Cortex of kidney (tissue), 1 donor: ENCODE data around the gene SEC16A.
"Not testable (repeated sequence)": the region's sequence is repeated elsewhere in the genome, so short reads cannot be mapped to it uniquely, and the experiment has no call there.

ENCODE experiments used
- DNase-seq: peaks from one replicate; lab custom pipeline; 2025; lab: John Stamatoyannopoulos, UW

Gene SEC16A

DNA sequence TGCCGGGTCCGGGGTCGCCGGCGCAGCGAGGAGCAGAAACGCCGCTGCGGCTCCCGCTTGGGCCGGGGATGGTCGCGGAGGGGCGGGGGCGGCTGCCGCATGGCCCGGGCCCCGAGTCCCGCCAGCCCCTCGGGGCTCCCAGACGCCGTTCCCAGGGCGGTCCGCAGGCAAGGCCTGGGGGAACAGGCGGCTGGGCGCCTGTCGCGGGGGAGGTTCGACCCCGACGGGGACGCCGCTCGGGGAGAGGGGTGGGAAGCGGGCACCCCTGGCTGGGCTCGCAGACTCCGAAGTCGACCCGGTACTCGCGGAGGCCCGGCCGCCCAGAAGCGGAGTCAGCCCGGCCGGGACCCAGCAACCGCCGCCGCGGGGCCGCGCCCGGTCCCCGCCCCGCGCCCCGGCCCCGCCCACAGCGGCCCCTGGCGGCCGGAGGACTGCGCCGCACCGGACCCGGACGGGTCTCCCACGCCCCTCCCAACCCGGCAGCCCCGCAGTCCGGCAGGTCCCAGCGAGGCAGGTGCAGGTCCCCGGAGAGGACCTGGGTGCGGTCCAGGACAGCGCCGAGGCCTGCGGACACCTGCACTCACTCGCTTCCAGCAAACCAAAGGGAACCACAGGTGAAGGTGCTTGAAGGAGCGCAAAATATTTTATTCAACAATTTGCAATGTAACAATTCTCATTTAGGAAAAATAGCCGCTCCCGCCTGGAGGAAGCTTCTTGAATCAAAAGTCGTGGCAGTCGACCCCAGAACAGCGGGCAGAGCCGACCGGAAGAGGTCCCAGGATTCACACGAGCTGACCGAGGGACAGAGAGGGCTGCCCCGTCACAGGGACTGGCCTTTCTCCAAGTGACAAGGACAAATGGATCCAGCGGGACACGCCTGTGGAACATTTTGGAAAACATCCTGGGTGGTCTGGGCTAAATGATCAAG lies 43.1 kb downstream of the SEC16A start, which contains the start of gene INPP5E:
Gene INPP5E, minus strand, starts transcription at position 365 of the 928 bp plus-strand sequence. CDS start 426 bp downstream, outside the sequence.
- DNase-seq, result no peak

GRCh38 chr9:136438548-136439480 lies 44.0 kb downstream of the SEC16A start:
- no peak for DNase-seq

DNA sequence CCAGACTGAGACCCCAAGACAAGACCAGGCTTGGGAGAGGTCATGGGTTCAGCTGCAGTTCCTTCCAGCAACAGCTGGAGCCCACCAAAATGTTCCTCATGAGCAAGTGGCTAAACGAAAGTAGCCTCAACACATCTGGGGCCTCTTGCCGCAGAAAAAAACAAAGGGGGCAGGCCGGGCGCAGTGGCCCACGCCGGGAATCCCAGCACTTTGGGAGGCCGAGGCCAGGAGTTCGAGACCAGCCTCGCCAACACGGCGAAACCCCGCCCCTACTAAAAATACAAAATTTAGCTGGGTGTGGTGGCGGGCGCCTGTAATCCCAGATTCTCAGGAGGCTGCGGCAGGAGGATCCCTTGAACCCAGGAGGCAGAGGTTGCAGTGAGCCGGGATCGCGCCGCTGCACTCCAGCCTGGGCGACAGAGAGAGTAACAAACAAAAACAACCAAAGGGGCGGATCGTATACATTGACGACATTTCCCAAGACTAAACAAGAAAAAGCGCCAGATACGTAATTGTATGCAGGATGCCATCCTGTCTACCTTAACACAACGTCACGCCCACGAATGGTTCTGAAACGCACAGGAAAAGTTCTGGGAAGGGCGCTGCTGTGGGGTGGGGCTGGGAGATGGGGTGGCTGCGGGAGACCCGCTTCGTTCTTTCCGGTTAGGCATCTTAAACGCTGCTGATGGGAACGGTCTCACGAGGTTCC lies 44.8 kb downstream of the SEC16A start:
- DNase-seq, result no peak

DNA sequence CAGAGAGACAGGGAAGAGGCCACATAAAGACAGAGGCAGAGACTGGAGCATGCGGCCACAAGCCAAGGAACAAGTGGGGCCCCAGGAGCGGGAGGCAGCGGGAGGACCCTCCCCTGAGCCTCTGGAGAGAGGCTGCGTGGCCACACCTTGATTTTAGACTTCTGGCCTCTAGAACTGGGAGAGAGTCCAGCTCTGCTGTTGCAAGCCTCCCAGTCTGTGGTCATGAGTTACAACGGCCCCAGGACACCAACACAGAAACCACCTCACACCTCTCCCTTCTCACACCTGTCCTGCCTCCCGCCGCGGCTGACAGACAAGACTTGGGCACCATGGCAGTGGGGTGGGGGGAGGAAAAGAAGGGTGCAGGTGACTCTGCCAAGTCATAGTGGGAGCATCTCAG lies 45.4 kb downstream of the SEC16A start:
- DNase-seq, result no peak

DNA sequence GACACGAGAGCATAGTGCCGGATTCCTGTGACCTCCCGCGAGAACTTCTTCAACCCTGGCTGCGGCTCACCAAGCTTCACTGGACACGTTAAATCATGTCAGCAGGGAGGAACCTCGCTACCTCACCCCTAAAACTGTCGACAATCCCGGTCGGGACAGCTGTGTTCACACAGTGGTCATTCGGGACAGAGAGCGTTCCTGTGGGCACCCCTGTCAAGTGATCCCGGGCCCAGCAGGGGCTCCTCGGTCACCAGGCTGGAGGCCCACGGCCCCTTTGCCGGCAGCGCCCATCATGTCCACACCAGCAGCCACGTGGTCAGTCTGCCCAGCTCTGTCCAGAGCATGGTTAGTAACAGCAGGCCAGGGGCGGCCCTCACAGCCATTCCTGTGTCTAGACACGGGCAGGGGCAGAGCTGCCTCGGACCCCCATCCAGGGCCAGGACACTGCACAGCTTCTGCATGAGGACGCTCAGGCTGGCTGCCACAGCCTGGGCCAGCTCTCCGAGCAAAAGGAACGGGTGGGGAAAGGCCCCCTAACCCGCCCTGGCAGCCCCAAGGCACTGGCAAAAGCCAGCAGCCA lies 46.7 kb downstream of the SEC16A start:
- no peak for DNase-seq

GRCh38 chr9:136434580-136435169 lies 48.2 kb downstream of the SEC16A start:
- DNase-seq, result no peak

DNA sequence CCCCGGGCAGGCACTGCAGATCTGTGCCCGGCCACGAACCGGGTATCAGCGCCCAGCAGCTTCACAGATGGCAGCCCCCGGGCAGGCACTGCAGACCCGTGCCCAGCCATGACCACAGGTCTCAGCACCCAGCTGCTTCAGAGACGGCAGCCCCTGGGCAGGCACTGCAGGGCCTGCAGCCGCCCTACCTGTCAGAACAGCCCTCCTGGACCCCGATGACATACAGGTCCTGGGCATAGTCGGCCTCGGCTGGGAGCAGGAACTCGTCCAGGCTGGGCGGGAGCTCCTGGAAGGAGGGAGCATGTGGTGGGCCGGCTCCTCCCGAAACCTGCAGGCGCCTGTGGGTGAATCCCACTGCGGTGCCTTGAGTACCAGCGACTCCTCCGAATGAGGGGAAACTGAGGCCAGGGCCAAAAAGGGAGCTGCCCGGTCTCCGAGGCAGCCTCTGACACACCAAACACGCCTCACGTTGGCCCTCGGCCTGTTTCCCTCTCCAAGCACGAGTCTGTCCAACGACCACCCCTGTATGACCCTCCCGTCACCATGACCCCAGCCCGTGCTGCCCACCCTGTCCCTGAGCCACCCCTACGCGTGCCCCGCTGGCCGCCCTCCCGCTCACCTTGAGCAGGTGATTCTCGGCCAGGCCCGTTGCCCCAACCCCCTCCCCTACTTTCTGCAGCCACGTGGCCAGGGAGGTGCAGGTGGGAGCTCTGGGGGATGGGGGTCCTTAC lies 48.8 kb downstream of the SEC16A start:
- no peak for DNase-seq

GRCh38 chr9:136433043-136433715 lies 49.7 kb downstream of the SEC16A start:
- no peak for DNase-seq

DNA sequence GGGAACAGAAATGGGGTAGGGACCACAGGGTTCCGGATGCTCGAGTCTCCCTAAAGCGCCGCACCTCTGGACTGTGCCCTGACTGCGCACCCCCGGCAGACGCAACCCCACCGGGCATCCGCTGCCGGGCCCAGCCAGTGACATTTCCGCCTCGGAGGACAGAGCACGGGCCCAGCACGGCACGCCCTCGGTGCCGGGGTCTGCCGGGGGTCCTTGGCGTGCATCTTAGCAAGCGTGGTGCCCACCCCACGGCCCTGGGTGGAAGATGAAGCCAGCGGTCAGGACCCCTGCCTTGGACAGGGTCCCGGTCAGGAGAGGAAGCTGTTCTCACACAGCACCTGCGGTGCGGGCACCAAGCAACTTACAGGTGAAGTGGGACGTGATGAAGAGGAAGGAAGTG lies 50.2 kb downstream of the SEC16A start:
- no peak for DNase-seq

DNA sequence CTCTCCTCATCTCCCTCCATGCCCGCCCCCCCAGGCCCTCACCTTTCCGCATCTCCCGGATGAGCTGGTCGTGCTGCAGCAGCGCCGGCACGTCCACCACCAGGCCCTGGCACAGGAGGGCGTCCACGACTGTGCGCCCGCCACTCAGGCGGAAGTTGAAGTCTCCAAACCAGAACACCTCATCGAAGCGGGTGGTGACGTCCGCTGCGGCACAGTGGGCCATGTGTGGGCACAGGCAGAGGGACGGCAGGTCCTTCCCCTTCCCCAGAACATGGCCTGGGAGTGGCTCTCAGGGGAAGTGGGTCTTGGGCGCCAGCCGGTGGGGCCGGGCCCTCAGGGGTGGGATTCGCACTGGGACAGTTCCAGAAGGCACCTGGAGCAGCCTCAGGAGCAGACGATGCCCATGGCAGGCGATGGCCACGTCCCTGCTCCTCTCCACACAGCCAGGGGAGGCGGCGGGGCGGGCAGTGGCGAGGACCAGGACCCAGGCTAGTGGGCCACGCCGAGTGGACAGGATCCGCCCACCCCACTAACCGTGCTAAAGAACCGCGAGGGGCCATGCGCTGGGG lies 51.0 kb downstream of the SEC16A start:
- no peak for DNase-seq

- no peak for DNase-seq
Measured at GRCh38 chr9:136430588-136431234, 52.1 kb downstream of the SEC16A start.

- no peak for DNase-seq
Measured at GRCh38 chr9:136429683-136430491, 53.0 kb downstream of the SEC16A start.

GRCh38 chr9:136429075-136429628 lies 53.7 kb downstream of the SEC16A start:
- DNase-seq, result no peak

GRCh38 chr9:136426787-136427186 lies 56.1 kb downstream of the SEC16A start:
- no peak for DNase-seq

GRCh38 chr9:136425367-136425766 lies 57.5 kb downstream of the SEC16A start:
- not testable (repeated sequence) for DNase-seq

- no peak for DNase-seq
Measured at GRCh38 chr9:136424750-136425362, 58.0 kb downstream of the SEC16A start.

DNA sequence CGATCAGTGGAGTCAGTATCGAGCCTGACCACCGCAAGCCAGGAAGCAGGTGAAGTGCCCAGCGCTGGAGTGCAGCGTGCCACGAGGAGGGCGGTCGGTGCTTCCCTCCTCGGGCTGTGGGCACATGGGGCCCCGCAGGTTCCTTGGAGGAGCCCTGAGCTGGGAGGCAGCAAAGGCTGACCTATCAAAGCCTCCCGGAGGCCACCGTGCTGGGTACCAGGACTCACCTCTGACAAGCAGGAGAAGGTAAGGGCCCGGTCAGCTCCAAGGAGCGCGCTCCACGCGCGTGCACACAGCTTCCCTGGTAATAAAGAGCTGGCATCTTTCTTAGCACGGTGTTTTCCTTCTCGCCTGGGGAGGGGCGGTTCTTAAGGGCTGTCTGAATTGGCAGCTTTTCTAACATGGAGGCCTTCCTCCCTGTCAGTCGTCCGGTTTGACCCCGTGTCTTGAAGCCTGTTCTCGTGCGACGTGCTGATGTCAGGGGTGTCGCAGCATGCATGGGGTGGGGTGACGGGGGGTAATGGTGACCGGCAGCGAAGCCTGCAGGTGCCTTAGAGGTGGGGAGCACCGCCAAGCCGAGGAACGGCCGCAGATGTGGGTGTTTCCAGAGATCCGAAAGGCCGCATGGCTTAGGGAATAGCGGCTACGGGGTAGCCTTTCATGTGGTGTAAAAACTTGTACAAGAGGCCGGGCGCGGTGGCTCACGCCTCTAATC lies 59.3 kb downstream of the SEC16A start:
- DNase-seq, result no peak
